Keratinocyte (primary cell): ENCODE measurements around the gene NEU4. TPM values are rescaled to one million over a fixed set of nuclear protein-coding genes. Genes with fewer than 3 reads are reported as not detected.

ENCODE experiments used
- DNase-seq: peaks from one replicate; pipeline ENCODE4 v3.0.0-alpha.2; 2011; ENCODE audit warnings: low read depth, missing footprints, low spot score
- FAIRE-seq: peaks from 2 replicates; lab custom pipeline; 2011; peaks lifted over from hg19 to GRCh38; lab: Jason Lieb, UNC
- H2AFZ ChIP-seq: 2 replicates; pipeline ENCODE4 v1.6.0; 2012; ENCODE audit warnings: low read length, control low read depth, inconsistent platforms; ENCODE audit not compliant: control insufficient read depth
- H3K27ac ChIP-seq: 2 replicates; pipeline ENCODE4 v1.5.1; 2011; ENCODE audit warnings: low read length; ENCODE audit not compliant: control insufficient read depth, insufficient read depth
- H3K27me3 ChIP-seq: 3 replicates; pipeline ENCODE4 v1.6.0; 2011; ENCODE audit warnings: low read length; ENCODE audit not compliant: control insufficient read depth, insufficient read depth; ENCODE audit errors: extremely low read depth
- H3K36me3 ChIP-seq, 2 experiments: 2 replicates in 1 of 2; 3 replicates in 1 of 2; pipeline ENCODE4 v1.5.1; 2011; ENCODE audit warnings: low read length in 2 of 2, mild to moderate bottlenecking in 1 of 2; ENCODE audit not compliant: control insufficient read depth in 2 of 2, insufficient read depth in 2 of 2; ENCODE audit errors: extremely low read depth in 1 of 2
- H3K4me1 ChIP-seq: 3 replicates; pipeline ENCODE4 v1.5.1; 2011; ENCODE audit warnings: low read length; ENCODE audit not compliant: control insufficient read depth, insufficient read depth; ENCODE audit errors: extremely low read depth
- H3K4me2 ChIP-seq: 3 replicates; pipeline ENCODE4 v1.6.0; 2011; ENCODE audit warnings: low read depth, low read length; ENCODE audit not compliant: control insufficient read depth, insufficient read depth; ENCODE audit errors: extremely low read depth
- H3K4me3 ChIP-seq, 3 experiments: fragments of 200-600 bp in 1 of 3; sonication (generic) in 1 of 3; 2 replicates in 2 of 3; 3 replicates in 1 of 3; pipeline ENCODE4 v1.5.1; 2011 to 2016; ENCODE audit warnings: low read length in 3 of 3, mild to moderate bottlenecking in 3 of 3, control low read depth in 2 of 3, inconsistent platforms in 1 of 3, low read depth in 1 of 3, mixed read lengths in 1 of 3, mixed run types in 1 of 3, moderate library complexity in 1 of 3; ENCODE audit not compliant: control insufficient read depth in 2 of 3, insufficient read depth in 2 of 3; ENCODE audit errors: extremely low read depth in 1 of 3
- H3K79me2 ChIP-seq: 2 replicates; pipeline ENCODE4 v1.6.0; 2012; ENCODE audit warnings: low read length; ENCODE audit not compliant: control insufficient read depth, insufficient read depth
- H3K9ac ChIP-seq: 3 replicates; pipeline ENCODE4 v1.6.0; 2011; ENCODE audit warnings: low read length; ENCODE audit not compliant: control insufficient read depth, insufficient read depth; ENCODE audit errors: extremely low read depth
- H3K9me1 ChIP-seq: 3 replicates; pipeline ENCODE4 v1.6.0; 2011; ENCODE audit warnings: low read length; ENCODE audit not compliant: control insufficient read depth, insufficient read depth; ENCODE audit errors: extremely low read depth
- H3K9me3 ChIP-seq: 2 replicates; pipeline ENCODE4 v1.5.1; 2012; ENCODE audit warnings: low read depth, low read length; ENCODE audit not compliant: control insufficient read depth
- H4K20me1 ChIP-seq: 3 replicates; pipeline ENCODE4 v1.6.0; 2011; ENCODE audit warnings: low read length; ENCODE audit not compliant: control insufficient read depth, insufficient read depth; ENCODE audit errors: extremely low read depth
- EZH2 ChIP-seq: IDR thresholded peaks from one replicate; pipeline ENCODE4 v1.6.1; 2012; ENCODE audit warnings: inconsistent platforms, mild to moderate bottlenecking, low read length, moderate library complexity
- dilution Hi-C: fragments of 300-500 bp; cut with MboI; formaldehyde crosslinking; loops from one replicate; pipeline ENCODE4 v1.7.0; 2020; ENCODE audit warnings: low sequenced_read_pairs; ENCODE audit not compliant: extremely low pct_ligation_motif_present
- polyA plus RNA-seq, 5 experiments: library from polyadenylated mRNA; depleted of rRNA in 3 of 5; stranded (reverse) in 3 of 5; stranded (forward) in 1 of 5; unstranded in 1 of 5; fragments of >200 nt; gene quantifications; 1 replicate in 1 of 5; 2 replicates in 3 of 5; 3 replicates in 1 of 5; pipeline versions ENCODE4 v1.2.1 to v1.2.3, GENCODE V29; 2011 to 2012; ENCODE audit warnings: missing spikeins in 2 of 5, low read depth in 1 of 5, low replicate concordance in 1 of 5
- TF ChIP-seq, protein P1 (sequence below), 3 experiments: IDR thresholded peaks in 1 of 3; conservative IDR thresholded peaks in 1 of 3; optimal IDR thresholded peaks in 1 of 3; 2 replicates in 2 of 3; 3 replicates in 1 of 3; pipeline versions ENCODE3 to v1.5.1; 2011; ENCODE audit warnings: low read length in 3 of 3, mild to moderate bottlenecking in 3 of 3, moderate library complexity in 2 of 3, control low read depth in 1 of 3, inconsistent platforms in 1 of 3; ENCODE audit not compliant: insufficient read depth in 2 of 3; ENCODE audit errors: extremely low read depth in 1 of 3

NEU4 gene
- polyA plus RNA-seq, 1 donor (not counting 4 experiments of a cell fraction or from before 2014, with no cell fraction given), result not detected

DNA sequence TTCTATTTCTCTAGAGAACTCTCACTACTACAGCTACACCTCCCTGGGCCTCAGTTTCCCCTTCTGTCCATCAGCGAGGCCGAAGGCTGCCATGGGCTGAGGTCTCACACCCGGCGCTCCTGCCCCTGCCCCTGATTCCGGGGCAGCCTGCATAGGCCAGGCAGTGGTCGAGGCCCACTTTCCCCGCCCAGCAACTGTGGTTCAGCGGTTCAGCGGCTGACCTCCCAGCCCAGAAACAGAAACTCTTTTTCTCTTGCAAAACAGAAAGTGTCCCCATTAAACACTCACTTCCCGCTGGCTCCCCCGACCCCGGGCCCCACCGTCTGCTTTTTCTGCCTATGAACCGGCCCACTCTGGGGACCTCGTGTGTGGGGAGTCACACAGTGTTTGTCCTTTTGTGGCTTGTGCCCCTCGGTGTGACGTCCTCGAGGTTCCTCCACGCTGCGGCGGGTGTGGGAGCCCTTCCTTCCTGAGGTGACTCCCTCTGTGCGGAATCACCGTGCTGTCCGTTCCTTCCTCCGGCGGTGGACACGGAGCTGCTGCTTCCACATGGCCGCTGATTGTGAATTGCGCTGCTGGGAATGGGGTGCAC is 33.7 kb downstream of the NEU4 start:
- H3K27ac ChIP-seq, result no peak overlapping the region
- DNase-seq (no peak), FAIRE-seq (no peak)
- H2AFZ ChIP-seq, result no peak overlapping the region
- no peaks in the 10 kb centered on the region for H3K4me1 ChIP-seq
- H3K9me3 ChIP-seq, result no peaks in the 10 kb centered on the region
- peaks cover 32% of the 10 kb centered on the region for H3K27me3 ChIP-seq
- no peaks in the 10 kb centered on the region for H3K36me3 ChIP-seq
- TF ChIP-seq, protein P1, sequence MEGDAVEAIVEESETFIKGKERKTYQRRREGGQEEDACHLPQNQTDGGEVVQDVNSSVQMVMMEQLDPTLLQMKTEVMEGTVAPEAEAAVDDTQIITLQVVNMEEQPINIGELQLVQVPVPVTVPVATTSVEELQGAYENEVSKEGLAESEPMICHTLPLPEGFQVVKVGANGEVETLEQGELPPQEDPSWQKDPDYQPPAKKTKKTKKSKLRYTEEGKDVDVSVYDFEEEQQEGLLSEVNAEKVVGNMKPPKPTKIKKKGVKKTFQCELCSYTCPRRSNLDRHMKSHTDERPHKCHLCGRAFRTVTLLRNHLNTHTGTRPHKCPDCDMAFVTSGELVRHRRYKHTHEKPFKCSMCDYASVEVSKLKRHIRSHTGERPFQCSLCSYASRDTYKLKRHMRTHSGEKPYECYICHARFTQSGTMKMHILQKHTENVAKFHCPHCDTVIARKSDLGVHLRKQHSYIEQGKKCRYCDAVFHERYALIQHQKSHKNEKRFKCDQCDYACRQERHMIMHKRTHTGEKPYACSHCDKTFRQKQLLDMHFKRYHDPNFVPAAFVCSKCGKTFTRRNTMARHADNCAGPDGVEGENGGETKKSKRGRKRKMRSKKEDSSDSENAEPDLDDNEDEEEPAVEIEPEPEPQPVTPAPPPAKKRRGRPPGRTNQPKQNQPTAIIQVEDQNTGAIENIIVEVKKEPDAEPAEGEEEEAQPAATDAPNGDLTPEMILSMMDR (optimal IDR thresholded peaks at IDR 0.05 in 1 of 3, IDR thresholded peaks at IDR 0.05 in 1 of 3, conservative IDR thresholded peaks at IDR 0.05 in 1 of 3; ENCODE audit: extremely low read depth in 1 of 3, insufficient read depth in 2 of 3, low read length in 3 of 3), result no peak
- no peak for TF ChIP-seq EZH2
- no peak overlapping the region for H3K4me2 ChIP-seq
- H4K20me1 ChIP-seq, result peaks cover 3% of the 10 kb centered on the region
- dilution Hi-C loops, result no loop called here
- no peak overlapping the region for H3K9ac ChIP-seq
- H3K9me1 ChIP-seq, result no peaks in the 10 kb centered on the region
- no peak overlapping the region for H3K4me3 ChIP-seq
- H3K79me2 ChIP-seq, result no peaks in the 10 kb centered on the region

DNA sequence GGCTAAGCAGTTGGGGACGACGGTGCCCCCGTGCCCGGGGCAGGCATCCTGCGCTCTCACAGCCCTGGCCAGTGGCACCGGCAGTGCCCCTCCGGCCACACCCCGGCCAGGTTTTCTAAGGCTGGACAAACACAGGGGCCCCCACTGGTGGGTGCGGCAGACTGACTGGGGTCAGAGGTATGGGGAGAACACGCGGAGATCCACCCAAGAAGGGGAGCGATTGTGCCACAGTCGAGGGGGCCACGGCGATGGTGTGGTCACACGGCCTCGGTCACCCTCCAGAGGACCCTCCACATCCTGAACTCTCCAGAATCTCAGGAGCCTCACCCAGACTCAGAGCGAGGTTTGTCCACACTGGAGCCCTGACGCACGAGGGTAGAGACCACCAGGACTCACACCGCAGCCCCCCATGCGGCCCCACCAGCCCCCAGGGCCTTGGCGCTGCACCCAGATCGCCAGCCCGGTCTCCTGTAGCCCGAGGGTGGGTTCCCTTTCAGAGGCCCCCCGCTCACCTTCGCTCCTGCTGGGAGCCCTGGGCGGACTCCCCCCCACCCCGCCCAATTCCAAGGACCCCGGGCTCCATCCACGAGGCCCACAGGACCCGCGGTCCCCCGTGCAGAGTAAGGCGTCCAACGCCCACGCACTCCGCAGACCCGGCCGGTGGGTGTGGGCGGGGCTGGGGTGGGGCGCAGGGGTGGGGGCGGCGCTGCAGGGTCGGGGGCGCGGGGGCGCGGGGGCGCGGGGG is 34.5 kb downstream of the NEU4 start:
- H3K4me1 ChIP-seq, result no peaks in the 10 kb centered on the region
- no peak overlapping the region for H3K4me2 ChIP-seq
- FAIRE-seq (no peak), DNase-seq (no peak)
- no peaks in the 10 kb centered on the region for H3K9me3 ChIP-seq
- H3K36me3 ChIP-seq, result no peaks in the 10 kb centered on the region
- no peaks in the 10 kb centered on the region for H3K79me2 ChIP-seq
- H3K27ac ChIP-seq, result no peak overlapping the region
- dilution Hi-C loops, result no loop called here
- TF ChIP-seq, protein P1 (optimal IDR thresholded peaks at IDR 0.05 in 1 of 3, IDR thresholded peaks at IDR 0.05 in 1 of 3, conservative IDR thresholded peaks at IDR 0.05 in 1 of 3; ENCODE audit: extremely low read depth in 1 of 3, insufficient read depth in 2 of 3, low read length in 3 of 3), result no peak
- TF ChIP-seq EZH2, result no peak
- H3K9ac ChIP-seq, result no peak overlapping the region
- H3K27me3 ChIP-seq, result peaks cover 32% of the 10 kb centered on the region
- H3K9me1 ChIP-seq, result no peaks in the 10 kb centered on the region
- H2AFZ ChIP-seq, result no peak overlapping the region
- H4K20me1 ChIP-seq, result peaks cover 3% of the 10 kb centered on the region
- no peak overlapping the region for H3K4me3 ChIP-seq
